ENCODE measurements around the gene ZNF526. TPM values are rescaled to one million over a fixed set of nuclear protein-coding genes. Genes with fewer than 3 reads are reported as not detected.

Gene ZNF526
- total and polyA plus RNA-seq, 4 donors, result 1.7 to 8.8 (median 3.8) TPM

DNA sequence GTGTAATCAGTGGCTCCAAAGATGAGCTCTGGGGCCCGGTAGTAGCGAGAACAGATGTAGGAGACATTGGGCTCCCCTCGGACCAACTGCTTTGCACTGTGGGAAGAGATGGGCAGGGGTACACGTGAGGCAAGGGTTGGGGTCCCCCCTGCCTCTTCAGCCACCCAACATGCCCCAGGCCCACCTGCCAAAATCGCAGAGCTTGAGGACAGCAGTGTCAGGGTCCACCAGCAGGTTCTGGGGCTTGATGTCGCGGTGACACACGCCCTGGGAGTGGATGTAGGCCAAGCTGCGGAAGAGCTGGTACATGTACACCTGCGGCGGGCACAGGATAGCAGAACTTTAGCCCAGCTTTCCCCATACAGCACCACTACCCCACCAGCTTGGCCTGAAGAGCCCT is 14.3 kb downstream of the ZNF526 start:
- no peak overlapping the region for H3K4me3 ChIP-seq (ENCODE audit: low read depth in 1 of 3, low read length in 3 of 3)
- DNase-seq (ENCODE audit: low spot score), result no peak
- no peak overlapping the region for H3K9ac ChIP-seq (ENCODE audit: low read depth in 1 of 2, low read length in 2 of 2)
- no peaks in the 10 kb centered on the region for H3K9me3 ChIP-seq (ENCODE audit: control insufficient read depth in 4 of 4, low read length in 3 of 4)
- H3K27me3 ChIP-seq (ENCODE audit: control insufficient read depth in 4 of 4, insufficient read depth in 4 of 4, low read length in 3 of 4), result no peaks in the 10 kb centered on the region
- H3K27ac ChIP-seq (ENCODE audit: low read depth in 1 of 2, low read length in 2 of 2), result no peak overlapping the region
- TF ChIP-seq HNF4A (conservative IDR thresholded peaks at IDR 0.05) (no peak), FOXA1 (IDR thresholded peaks at IDR 0.05) (no peak), TAF1 (conservative IDR thresholded peaks at IDR 0.05) (no peak), RAD21 (IDR thresholded peaks at IDR 0.05) (no peak), RXRA (IDR thresholded peaks at IDR 0.05) (no peak), YY1 (IDR thresholded peaks at IDR 0.05) (no peak), HNF4G (IDR thresholded peaks at IDR 0.05) (no peak), JUND (IDR thresholded peaks at IDR 0.05) (no peak), NR2F2 (IDR thresholded peaks at IDR 0.05) (no peak)
- TF ChIP-seq, protein P1, sequence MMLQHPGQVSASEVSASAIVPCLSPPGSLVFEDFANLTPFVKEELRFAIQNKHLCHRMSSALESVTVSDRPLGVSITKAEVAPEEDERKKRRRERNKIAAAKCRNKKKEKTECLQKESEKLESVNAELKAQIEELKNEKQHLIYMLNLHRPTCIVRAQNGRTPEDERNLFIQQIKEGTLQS (IDR thresholded peaks at IDR 0.05), result no peak
- TF ChIP-seq, protein P2, sequence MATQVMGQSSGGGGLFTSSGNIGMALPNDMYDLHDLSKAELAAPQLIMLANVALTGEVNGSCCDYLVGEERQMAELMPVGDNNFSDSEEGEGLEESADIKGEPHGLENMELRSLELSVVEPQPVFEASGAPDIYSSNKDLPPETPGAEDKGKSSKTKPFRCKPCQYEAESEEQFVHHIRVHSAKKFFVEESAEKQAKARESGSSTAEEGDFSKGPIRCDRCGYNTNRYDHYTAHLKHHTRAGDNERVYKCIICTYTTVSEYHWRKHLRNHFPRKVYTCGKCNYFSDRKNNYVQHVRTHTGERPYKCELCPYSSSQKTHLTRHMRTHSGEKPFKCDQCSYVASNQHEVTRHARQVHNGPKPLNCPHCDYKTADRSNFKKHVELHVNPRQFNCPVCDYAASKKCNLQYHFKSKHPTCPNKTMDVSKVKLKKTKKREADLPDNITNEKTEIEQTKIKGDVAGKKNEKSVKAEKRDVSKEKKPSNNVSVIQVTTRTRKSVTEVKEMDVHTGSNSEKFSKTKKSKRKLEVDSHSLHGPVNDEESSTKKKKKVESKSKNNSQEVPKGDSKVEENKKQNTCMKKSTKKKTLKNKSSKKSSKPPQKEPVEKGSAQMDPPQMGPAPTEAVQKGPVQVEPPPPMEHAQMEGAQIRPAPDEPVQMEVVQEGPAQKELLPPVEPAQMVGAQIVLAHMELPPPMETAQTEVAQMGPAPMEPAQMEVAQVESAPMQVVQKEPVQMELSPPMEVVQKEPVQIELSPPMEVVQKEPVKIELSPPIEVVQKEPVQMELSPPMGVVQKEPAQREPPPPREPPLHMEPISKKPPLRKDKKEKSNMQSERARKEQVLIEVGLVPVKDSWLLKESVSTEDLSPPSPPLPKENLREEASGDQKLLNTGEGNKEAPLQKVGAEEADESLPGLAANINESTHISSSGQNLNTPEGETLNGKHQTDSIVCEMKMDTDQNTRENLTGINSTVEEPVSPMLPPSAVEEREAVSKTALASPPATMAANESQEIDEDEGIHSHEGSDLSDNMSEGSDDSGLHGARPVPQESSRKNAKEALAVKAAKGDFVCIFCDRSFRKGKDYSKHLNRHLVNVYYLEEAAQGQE (IDR thresholded peaks at IDR 0.05), result no peak
- TF ChIP-seq, protein P3, sequence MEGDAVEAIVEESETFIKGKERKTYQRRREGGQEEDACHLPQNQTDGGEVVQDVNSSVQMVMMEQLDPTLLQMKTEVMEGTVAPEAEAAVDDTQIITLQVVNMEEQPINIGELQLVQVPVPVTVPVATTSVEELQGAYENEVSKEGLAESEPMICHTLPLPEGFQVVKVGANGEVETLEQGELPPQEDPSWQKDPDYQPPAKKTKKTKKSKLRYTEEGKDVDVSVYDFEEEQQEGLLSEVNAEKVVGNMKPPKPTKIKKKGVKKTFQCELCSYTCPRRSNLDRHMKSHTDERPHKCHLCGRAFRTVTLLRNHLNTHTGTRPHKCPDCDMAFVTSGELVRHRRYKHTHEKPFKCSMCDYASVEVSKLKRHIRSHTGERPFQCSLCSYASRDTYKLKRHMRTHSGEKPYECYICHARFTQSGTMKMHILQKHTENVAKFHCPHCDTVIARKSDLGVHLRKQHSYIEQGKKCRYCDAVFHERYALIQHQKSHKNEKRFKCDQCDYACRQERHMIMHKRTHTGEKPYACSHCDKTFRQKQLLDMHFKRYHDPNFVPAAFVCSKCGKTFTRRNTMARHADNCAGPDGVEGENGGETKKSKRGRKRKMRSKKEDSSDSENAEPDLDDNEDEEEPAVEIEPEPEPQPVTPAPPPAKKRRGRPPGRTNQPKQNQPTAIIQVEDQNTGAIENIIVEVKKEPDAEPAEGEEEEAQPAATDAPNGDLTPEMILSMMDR (IDR thresholded peaks at IDR 0.05; ENCODE audit: low read depth, low read length, missing input control), result no peak
- peaks cover 18 to 63% (median 42%) of the 10 kb centered on the region in 4 donors for H3K36me3 ChIP-seq (ENCODE audit: control insufficient read depth in 4 of 4, insufficient read depth in 3 of 4, low read depth in 1 of 4, low read length in 3 of 4)
- H3K4me1 ChIP-seq (ENCODE audit: control insufficient read depth in 4 of 4, insufficient read depth in 4 of 4, low read length in 3 of 4), result no peaks in the 10 kb centered on the region
- WGBS, result 98% methylated on average over 11 of the region's 11 CpGs

DNA sequence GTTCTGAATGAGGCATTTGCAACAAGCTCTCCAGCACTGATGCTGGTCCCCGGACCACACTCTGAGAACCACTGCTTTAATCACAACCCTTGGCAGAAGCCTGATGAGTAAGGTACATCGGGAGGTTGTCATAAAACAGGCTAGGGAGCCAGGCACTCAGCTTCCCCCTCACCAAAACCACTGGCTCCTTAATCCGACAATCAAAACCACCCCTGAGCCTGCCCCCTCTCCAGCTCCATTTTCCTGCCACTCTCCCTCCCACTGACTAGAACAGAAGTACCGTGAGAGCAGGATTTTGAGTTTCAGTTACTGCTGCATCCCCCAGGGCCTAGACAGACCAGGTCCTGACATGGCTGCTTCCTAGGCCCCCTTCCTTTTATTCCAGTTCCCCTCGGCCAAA is 15.1 kb downstream of the ZNF526 start:
- Histone ChIP-seq H3K27me3 (ENCODE audit: control insufficient read depth in 4 of 4, insufficient read depth in 4 of 4, low read length in 3 of 4) (no peaks in the 10 kb centered on the region), H3K9ac (ENCODE audit: low read depth in 1 of 2, low read length in 2 of 2) (no peak overlapping the region), H3K9me3 (ENCODE audit: control insufficient read depth in 4 of 4, low read length in 3 of 4) (no peaks in the 10 kb centered on the region), H3K4me3 (ENCODE audit: low read depth in 1 of 3, low read length in 3 of 3) (no peak overlapping the region), H3K36me3 (ENCODE audit: control insufficient read depth in 4 of 4, insufficient read depth in 3 of 4, low read depth in 1 of 4, low read length in 3 of 4) (peaks cover 18 to 60% (median 38%) of the 10 kb centered on the region in 4 donors), H3K4me1 (ENCODE audit: control insufficient read depth in 4 of 4, insufficient read depth in 4 of 4, low read length in 3 of 4) (no peaks in the 10 kb centered on the region), H3K27ac (ENCODE audit: low read depth in 1 of 2, low read length in 2 of 2) (no peak overlapping the region)
- DNase-seq (ENCODE audit: low spot score), result no peak
- TF ChIP-seq HNF4A (conservative IDR thresholded peaks at IDR 0.05) (no peak), TAF1 (conservative IDR thresholded peaks at IDR 0.05) (no peak), RXRA (IDR thresholded peaks at IDR 0.05) (no peak), JUND (IDR thresholded peaks at IDR 0.05) (no peak), RAD21 (IDR thresholded peaks at IDR 0.05) (no peak), FOXA2 (IDR thresholded peaks at IDR 0.05) (no peak), YY1 (IDR thresholded peaks at IDR 0.05) (no peak)
- TF ChIP-seq, protein P2 (IDR thresholded peaks at IDR 0.05), result no peak
- TF ChIP-seq, protein P3 (IDR thresholded peaks at IDR 0.05; ENCODE audit: low read depth, low read length, missing input control), result no peak
- TF ChIP-seq, protein P4, sequence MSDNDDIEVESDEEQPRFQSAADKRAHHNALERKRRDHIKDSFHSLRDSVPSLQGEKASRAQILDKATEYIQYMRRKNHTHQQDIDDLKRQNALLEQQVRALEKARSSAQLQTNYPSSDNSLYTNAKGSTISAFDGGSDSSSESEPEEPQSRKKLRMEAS (IDR thresholded peaks at IDR 0.05), result no peak
- TF ChIP-seq, protein P1 (IDR thresholded peaks at IDR 0.05), result no peak
- WGBS, result 81% methylated on average over 5 of the region's 5 CpGs
